Activated CD4-positive, alpha-beta memory T cell treated with anti-CD3 and anti-CD28 coated beads for 36 hours (primary cell): ENCODE data around the gene AKTIP. TPM values are rescaled to one million over a fixed set of nuclear protein-coding genes. Genes with fewer than 3 reads are reported as not detected.
"Not testable (repeated sequence)": the region's sequence is repeated elsewhere in the genome, so short reads cannot be mapped to it uniquely, and the experiment has no call there.

ENCODE experiments used
- CTCF ChIA-PET: fragments of 350-600 bp; sonication (Branson Sonifier 250); formaldehyde crosslinking; loops from one replicate; lab custom pipeline; 2021; ENCODE audit warnings: antibody characterized with exemption, inconsistent platforms; lab: Charles Lee
- POLR2A ChIA-PET: fragments of 350-600 bp; sonication (Branson Sonifier 250); formaldehyde crosslinking; loops from one replicate; lab custom pipeline; 2021; ENCODE audit warnings: antibody characterized with exemption; lab: Charles Lee
- DNase-seq: peaks from one replicate; pipeline ENCODE4 v3.0.0-alpha.2; 2020
- H3K27ac Mint-ChIP-seq: one replicate; pipeline ENCODE4 v1.8.0; 2021; ENCODE audit warnings: mixed read lengths
- H3K27me3 Mint-ChIP-seq: one replicate; pipeline ENCODE4 v1.8.0; 2021; ENCODE audit warnings: mixed read lengths
- H3K36me3 Mint-ChIP-seq: one replicate; pipeline ENCODE4 v1.8.0; 2021; ENCODE audit warnings: mixed read lengths
- H3K4me1 Mint-ChIP-seq: one replicate; pipeline ENCODE4 v1.8.0; 2021; ENCODE audit warnings: low read depth, mixed read lengths
- H3K4me3 Mint-ChIP-seq: one replicate; pipeline ENCODE4 v1.8.0; 2021; ENCODE audit warnings: mild to moderate bottlenecking, mixed read lengths
- H3K9me3 Mint-ChIP-seq: one replicate; pipeline ENCODE4 v1.8.0; 2021; ENCODE audit warnings: mixed read lengths
- intact Hi-C: fragments of 100-400 bp; cut with micrococcal nuclease; formaldehyde crosslinking; loops from one replicate; pipeline ENCODE4 v1.15.1; 2023
- total RNA-seq, 2 experiments: library from RNA; stranded (reverse); gene quantifications; one replicate each; pipeline ENCODE4 v1.2.3, GENCODE V29; 2021

The AKTIP gene
- total RNA-seq = 10 to 100 TPM; 25.6 to 27.1 TPM

GRCh38 chr16:53502331-53503269 lies at the start of gene AKTIP:
TSS of gene AKTIP (minus strand) at chr16:53503209. CDS start at chr16:53500259, 2,950 bp downstream.
- Mint-ChIP-seq H3K4me1 (peaks cover 62% of the 10 kb centered on the region), H3K27me3 (no peaks in the 10 kb centered on the region), H3K36me3 (peaks cover 13% of the 10 kb centered on the region), H3K9me3 (no peaks in the 10 kb centered on the region), H3K4me3 (peak within 1 kb of the TSS; percentile 97), H3K27ac (peak within 1 kb of the TSS; percentile 96)
- peak; percentile 54 for DNase-seq
- intact Hi-C loops = loop anchor here (1.0 to 10.0 kb wide), 9 partner anchors 16 to 448 kb away; partner anchors contain the start of genes CHD9 and FTO
- ChIA-PET CTCF (interaction anchor here (2.0 kb wide), 1 partner anchor 10 kb away, joined by 9 read pairs; no protein-coding TSS in a partner anchor), POLR2A (interaction anchor here (0.6 to 2.5 kb wide), 10 partner anchors 11 to 441 kb away, joined by 3 to 16 read pairs (median 3); partner anchors contain the start of gene RBL2)

- CTCF ChIA-PET = interaction anchor here (0.6 to 2.5 kb wide), 26 partner anchors 9 to 1915 kb away, joined by 3 to 20 read pairs (median 3); partner anchors contain the start of genes FTO and RPGRIP1L
- Mint-ChIP-seq H3K9me3 (no peaks in the 10 kb centered on the region), H3K4me1 (peaks cover 19% of the 10 kb centered on the region), H3K27me3 (no peaks in the 10 kb centered on the region), H3K4me3 (no peak overlapping the region), H3K36me3 (no peaks in the 10 kb centered on the region), H3K27ac (no peak overlapping the region)
- intact Hi-C loops = loop anchor here (5.0 to 10.0 kb wide), 5 partner anchors 43 to 1707 kb away; partner anchors contain the start of genes IRX3 and IRX5
- peak; percentile 64 for DNase-seq
- POLR2A ChIA-PET = interaction anchor here (1.2 kb wide), 1 partner anchor 341 kb away, joined by 3 read pairs; no protein-coding TSS in a partner anchor
Observed at GRCh38 chr16:53549970-53550690, 47.1 kb upstream of the AKTIP start.

GRCh38 chr16:53546988-53547391 lies 44.0 kb upstream of the AKTIP start:
- POLR2A ChIA-PET = no interaction called here
- no peak overlapping the region for H3K27ac Mint-ChIP-seq
- H3K9me3 Mint-ChIP-seq = no peaks in the 10 kb centered on the region
- peaks cover 28% of the 10 kb centered on the region for H3K4me1 Mint-ChIP-seq
- intact Hi-C loops = loop anchor here (5.0 kb wide), 1 partner anchor 40 kb away; no protein-coding TSS in a partner anchor
- peak; percentile 23 for DNase-seq
- H3K4me3 Mint-ChIP-seq = no peak overlapping the region
- H3K27me3 Mint-ChIP-seq = no peaks in the 10 kb centered on the region
- H3K36me3 Mint-ChIP-seq = no peaks in the 10 kb centered on the region
- CTCF ChIA-PET = no interaction called here

GRCh38 chr16:53545433-53545832 lies 42.4 kb upstream of the AKTIP start:
- H3K4me3 Mint-ChIP-seq = peak overlapping the region; percentile 2
- no peaks in the 10 kb centered on the region for H3K36me3 Mint-ChIP-seq
- H3K9me3 Mint-ChIP-seq = no peaks in the 10 kb centered on the region
- CTCF ChIA-PET = interaction anchor here (1.2 kb wide), 1 partner anchor 35 kb away, joined by 3 read pairs; no protein-coding TSS in a partner anchor
- intact Hi-C loops = loop anchor here (5.0 kb wide), 1 partner anchor 38 kb away; no protein-coding TSS in a partner anchor
- peak; percentile 53 for DNase-seq
- no peak overlapping the region for H3K27ac Mint-ChIP-seq
- peaks cover 28% of the 10 kb centered on the region for H3K4me1 Mint-ChIP-seq
- H3K27me3 Mint-ChIP-seq = no peaks in the 10 kb centered on the region
- POLR2A ChIA-PET = no interaction called here

GRCh38 chr16:53542283-53542682 lies 39.3 kb upstream of the AKTIP start:
- intact Hi-C loops = no loop called here
- no peaks in the 10 kb centered on the region for H3K27me3 Mint-ChIP-seq
- H3K27ac Mint-ChIP-seq = no peak overlapping the region
- no peaks in the 10 kb centered on the region for H3K9me3 Mint-ChIP-seq
- no peak overlapping the region for H3K4me3 Mint-ChIP-seq
- ChIA-PET CTCF (no interaction called here), POLR2A (no interaction called here)
- no peak for DNase-seq
- H3K36me3 Mint-ChIP-seq = no peaks in the 10 kb centered on the region
- H3K4me1 Mint-ChIP-seq = peaks cover 34% of the 10 kb centered on the region

GRCh38 chr16:53541326-53541725 lies 38.3 kb upstream of the AKTIP start:
- no peaks in the 10 kb centered on the region for H3K9me3 Mint-ChIP-seq
- peaks cover 25% of the 10 kb centered on the region for H3K4me1 Mint-ChIP-seq
- no peaks in the 10 kb centered on the region for H3K27me3 Mint-ChIP-seq
- intact Hi-C loops = no loop called here
- no peak overlapping the region for H3K27ac Mint-ChIP-seq
- ChIA-PET POLR2A (no interaction called here), CTCF (interaction anchor here (0.9 kb wide), 1 partner anchor 8 kb away, joined by 3 read pairs; no protein-coding TSS in a partner anchor)
- no peak for DNase-seq
- no peak overlapping the region for H3K4me3 Mint-ChIP-seq
- no peaks in the 10 kb centered on the region for H3K36me3 Mint-ChIP-seq

- H3K9me3 Mint-ChIP-seq, H3K27ac Mint-ChIP-seq, H3K27me3 Mint-ChIP-seq, CTCF ChIA-PET, DNase-seq, H3K36me3 Mint-ChIP-seq, H3K4me3 Mint-ChIP-seq, POLR2A ChIA-PET: not testable (repeated sequence)
- intact Hi-C loops = loop anchor here (5.0 kb wide), 3 partner anchors 162 to 372 kb away; partner anchors contain the start of genes FTO and RPGRIP1L
- H3K4me1 Mint-ChIP-seq = peaks cover 25% of the 10 kb centered on the region
Observed at GRCh38 chr16:53539759-53540718, 37.0 kb upstream of the AKTIP start.

GRCh38 chr16:53539346-53539745 lies 36.3 kb upstream of the AKTIP start:
- CTCF ChIA-PET, H3K4me3 Mint-ChIP-seq, H3K27me3 Mint-ChIP-seq, H3K36me3 Mint-ChIP-seq, DNase-seq, H3K9me3 Mint-ChIP-seq, POLR2A ChIA-PET, H3K27ac Mint-ChIP-seq: not testable (repeated sequence)
- intact Hi-C loops = loop anchor here (5.0 kb wide), 3 partner anchors 163 to 373 kb away; partner anchors contain the start of genes FTO and RPGRIP1L
- peaks cover 24% of the 10 kb centered on the region for H3K4me1 Mint-ChIP-seq

- no peak overlapping the region for H3K4me3 Mint-ChIP-seq
- no peak overlapping the region for H3K27ac Mint-ChIP-seq
- no peaks in the 10 kb centered on the region for H3K9me3 Mint-ChIP-seq
- no peak for DNase-seq
- no peaks in the 10 kb centered on the region for H3K27me3 Mint-ChIP-seq
- H3K36me3 Mint-ChIP-seq = no peaks in the 10 kb centered on the region
- CTCF ChIA-PET = interaction anchor here (4.2 kb wide), 1 partner anchor 12 kb away, joined by 20 read pairs; no protein-coding TSS in a partner anchor
- H3K4me1 Mint-ChIP-seq = peaks cover 28% of the 10 kb centered on the region
- intact Hi-C loops = loop anchor here (5.0 kb wide), 3 partner anchors 165 to 375 kb away; partner anchors contain the start of genes FTO and RPGRIP1L
- POLR2A ChIA-PET = no interaction called here
Observed at GRCh38 chr16:53537626-53538025, 34.6 kb upstream of the AKTIP start.

- peaks cover 28% of the 10 kb centered on the region for H3K4me1 Mint-ChIP-seq
- ChIA-PET CTCF (interaction anchor here (4.2 kb wide), 1 partner anchor 16 kb away, joined by 20 read pairs; no protein-coding TSS in a partner anchor), POLR2A (interaction anchor here (2.2 kb wide), 1 partner anchor 16 kb away, joined by 15 read pairs; no protein-coding TSS in a partner anchor)
- no peaks in the 10 kb centered on the region for H3K27me3 Mint-ChIP-seq
- no peak for DNase-seq
- no peaks in the 10 kb centered on the region for H3K36me3 Mint-ChIP-seq
- peak overlapping the region; percentile 79 for H3K27ac Mint-ChIP-seq
- no peaks in the 10 kb centered on the region for H3K9me3 Mint-ChIP-seq
- intact Hi-C loops = no loop called here
- no peak overlapping the region for H3K4me3 Mint-ChIP-seq
Observed at GRCh38 chr16:53534206-53534605, 31.2 kb upstream of the AKTIP start.
